Neural cell (in vitro differentiated cells): Measurements from ENCODE around the gene SAMM50. TPM values are rescaled to one million over a fixed set of nuclear protein-coding genes. Genes with fewer than 3 reads are reported as not detected.
A peak's percentile ranks its signal among the peaks of the same experiment; 100 is the strongest.

ENCODE experiments used
- H2AFZ ChIP-seq: fragments of 200-600, 300-800 bp; sonication (generic), shearing (Covaris generic); 2 replicates; pipeline ENCODE4 v1.6.0; 2014; ENCODE audit warnings: low read depth, mild to moderate bottlenecking, antibody characterized with exemption, low read length, moderate library complexity
- H3F3A ChIP-seq: fragments of 200-600 bp; shearing (Covaris generic); 2 replicates; pipeline ENCODE4 v1.6.1; 2016; ENCODE audit warnings: mild to moderate bottlenecking, moderate library complexity, mixed read lengths, antibody characterized with exemption, low read length; ENCODE audit not compliant: insufficient read depth, poor library complexity, severe bottlenecking
- H3K27ac ChIP-seq: fragments of 200-600, 300-800 bp; sonication (generic), shearing (Covaris generic); 2 replicates; pipeline ENCODE4 v1.5.1; 2014; ENCODE audit warnings: mild to moderate bottlenecking, low read length, moderate library complexity
- H3K27me3 ChIP-seq: fragments of 300-800, 200-600 bp; sonication (generic), shearing (Covaris generic); 2 replicates; pipeline ENCODE4 v1.6.0; 2014; ENCODE audit warnings: mild to moderate bottlenecking, low read depth, low read length, moderate library complexity; ENCODE audit not compliant: insufficient read depth
- H3K36me3 ChIP-seq: fragments of 300-800, 200-600 bp; sonication (generic), shearing (Covaris generic); 2 replicates; pipeline ENCODE4 v1.5.1; 2014; ENCODE audit warnings: mild to moderate bottlenecking, antibody characterized with exemption, low read length, moderate library complexity; ENCODE audit not compliant: insufficient read depth
- H3K4me2 ChIP-seq: fragments of 300-800, 200-600 bp; sonication (generic), shearing (Covaris generic); 2 replicates; pipeline ENCODE4 v1.6.0; 2014; ENCODE audit warnings: mild to moderate bottlenecking, low read length
- H3K4me3 ChIP-seq: fragments of 300-800, 200-600 bp; sonication (generic), shearing (Covaris generic); 2 replicates; pipeline ENCODE4 v1.5.1; 2014; ENCODE audit warnings: mild to moderate bottlenecking, low read length, moderate library complexity
- H3K79me2 ChIP-seq: fragments of 200-600 bp; shearing (Covaris generic); replicated peaks from 2 replicates; pipeline ENCODE4 v1.6.0; 2014; ENCODE audit warnings: mild to moderate bottlenecking, low read length, moderate library complexity; ENCODE audit not compliant: insufficient read depth
- H3K9ac ChIP-seq: fragments of 300-800, 200-600 bp; sonication (generic), shearing (Covaris generic); 2 replicates; pipeline ENCODE4 v1.6.1; 2016; ENCODE audit warnings: mild to moderate bottlenecking, low read length, mixed read lengths
- H3K9me2 ChIP-seq: fragments of 200-600 bp; shearing (Covaris generic); 2 replicates; pipeline ENCODE4 v1.6.1; 2016; ENCODE audit warnings: mild to moderate bottlenecking, low read length, mixed read lengths; ENCODE audit not compliant: insufficient read depth
- H3K9me3 ChIP-seq: fragments of 200-600, 300-800 bp; sonication (generic), shearing (Covaris generic); 2 replicates; pipeline ENCODE4 v1.6.1; 2016; ENCODE audit warnings: mild to moderate bottlenecking, mixed run types, low read length, moderate library complexity, mixed read lengths
- H4K20me1 ChIP-seq: fragments of 200-600 bp; shearing (Covaris generic); 2 replicates; pipeline ENCODE4 v1.6.1; 2016; ENCODE audit warnings: mild to moderate bottlenecking, mixed run types; ENCODE audit not compliant: insufficient read depth
- EP300 ChIP-seq: fragments of 450-650 bp; conservative IDR thresholded peaks from 2 replicates; pipeline ENCODE4 v1.6.1; 2014; ENCODE audit warnings: antibody characterized with exemption, mild to moderate bottlenecking, moderate library complexity; ENCODE audit not compliant: poor library complexity, severe bottlenecking
- EZH2 ChIP-seq: fragments of 200-600, 300-800 bp; shearing (Covaris generic), sonication (generic); IDR thresholded peaks from 2 replicates; pipeline ENCODE4 v1.6.1; 2014; ENCODE audit warnings: antibody characterized with exemption, low read length, borderline replicate concordance, mild to moderate bottlenecking; ENCODE audit not compliant: insufficient read depth, poor library complexity, severe bottlenecking
- MXI1 ChIP-seq: fragments of 450-650 bp; conservative IDR thresholded peaks from 2 replicates; pipeline ENCODE4 v1.6.1; 2014; ENCODE audit warnings: antibody characterized with exemption, mild to moderate bottlenecking; ENCODE audit not compliant: poor library complexity, severe bottlenecking
- POLR2AphosphoS5 ChIP-seq: IDR thresholded peaks from 2 replicates; pipeline ENCODE4 v1.6.1; 2012
- RAD21 ChIP-seq: fragments of 450-650 bp; conservative IDR thresholded peaks from 2 replicates; pipeline ENCODE4 v1.6.1; 2014; ENCODE audit warnings: antibody characterized with exemption, mild to moderate bottlenecking, moderate library complexity
- REST ChIP-seq: IDR thresholded peaks from 2 replicates; pipeline ENCODE4 v1.6.1; 2012; ENCODE audit warnings: borderline replicate concordance
- SMC3 ChIP-seq: fragments of 450-650 bp; conservative IDR thresholded peaks from 2 replicates; pipeline ENCODE4 v1.6.1; 2014; ENCODE audit warnings: antibody characterized with exemption, mild to moderate bottlenecking, moderate library complexity; ENCODE audit not compliant: poor library complexity
- TAF1 ChIP-seq: IDR thresholded peaks from 2 replicates; pipeline ENCODE4 v1.6.1; 2012; ENCODE audit warnings: low read depth
- polyA plus RNA-seq: library from polyadenylated mRNA; depleted of rRNA; stranded (reverse); fragments of >200 nt; gene quantifications from 2 replicates; pipeline ENCODE4 v1.2.3, GENCODE V29; 2014
- TF ChIP-seq, protein P1 (sequence below): fragments of 450-650 bp; IDR thresholded peaks from 2 replicates; pipeline ENCODE4 v1.5.1; 2014; ENCODE audit warnings: antibody characterized with exemption, mild to moderate bottlenecking, moderate library complexity; ENCODE audit not compliant: poor library complexity, severe bottlenecking

The SAMM50 gene
- polyA plus RNA-seq, 1 donor from 2014 or later = 38.1 TPM

- Histone ChIP-seq H3K79me2 (no peaks in the 10 kb centered on the region), H3K27ac (peak overlapping the region; percentile 69), H3K4me2 (no peak overlapping the region), H2AFZ (no peak overlapping the region), H3K27me3 (peaks cover 3% of the 10 kb centered on the region), H3K9me2 (no peaks in the 10 kb centered on the region), H3F3A (no peaks in the 10 kb centered on the region), H3K9ac (no peak overlapping the region), H3K36me3 (no peaks in the 10 kb centered on the region), H3K4me3 (no peak overlapping the region), H3K9me3 (no peaks in the 10 kb centered on the region), H4K20me1 (no peaks in the 10 kb centered on the region)
- no peak for TF ChIP-seq SMC3
- TF ChIP-seq EP300 = no peak
- TF ChIP-seq MXI1 = no peak
- no peak for TF ChIP-seq EZH2
Measured at GRCh38 chr22:44030051-44030701, 74.9 kb downstream of the SAMM50 start.

GRCh38 chr22:44030702-44031082 lies 75.5 kb downstream of the SAMM50 start:
- peak overlapping the region; percentile 69 for H3K27ac ChIP-seq

More at GRCh38 chr22:44030702-44031082, 75.5 kb downstream of the SAMM50 start:
- H3K36me3 ChIP-seq = no peaks in the 10 kb centered on the region
- H3K9ac ChIP-seq = no peak overlapping the region
- no peaks in the 10 kb centered on the region for H3F3A ChIP-seq
- no peaks in the 10 kb centered on the region for H4K20me1 ChIP-seq
- TF ChIP-seq TAF1 = no peak
- no peak for TF ChIP-seq EP300
- no peak for TF ChIP-seq REST
- no peak for TF ChIP-seq EZH2
- no peak for TF ChIP-seq POLR2AphosphoS5
- no peak for TF ChIP-seq RAD21
- TF ChIP-seq MXI1 = no peak
- TF ChIP-seq, protein P1, sequence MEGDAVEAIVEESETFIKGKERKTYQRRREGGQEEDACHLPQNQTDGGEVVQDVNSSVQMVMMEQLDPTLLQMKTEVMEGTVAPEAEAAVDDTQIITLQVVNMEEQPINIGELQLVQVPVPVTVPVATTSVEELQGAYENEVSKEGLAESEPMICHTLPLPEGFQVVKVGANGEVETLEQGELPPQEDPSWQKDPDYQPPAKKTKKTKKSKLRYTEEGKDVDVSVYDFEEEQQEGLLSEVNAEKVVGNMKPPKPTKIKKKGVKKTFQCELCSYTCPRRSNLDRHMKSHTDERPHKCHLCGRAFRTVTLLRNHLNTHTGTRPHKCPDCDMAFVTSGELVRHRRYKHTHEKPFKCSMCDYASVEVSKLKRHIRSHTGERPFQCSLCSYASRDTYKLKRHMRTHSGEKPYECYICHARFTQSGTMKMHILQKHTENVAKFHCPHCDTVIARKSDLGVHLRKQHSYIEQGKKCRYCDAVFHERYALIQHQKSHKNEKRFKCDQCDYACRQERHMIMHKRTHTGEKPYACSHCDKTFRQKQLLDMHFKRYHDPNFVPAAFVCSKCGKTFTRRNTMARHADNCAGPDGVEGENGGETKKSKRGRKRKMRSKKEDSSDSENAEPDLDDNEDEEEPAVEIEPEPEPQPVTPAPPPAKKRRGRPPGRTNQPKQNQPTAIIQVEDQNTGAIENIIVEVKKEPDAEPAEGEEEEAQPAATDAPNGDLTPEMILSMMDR = no peak
- no peak for TF ChIP-seq SMC3
- no peaks in the 10 kb centered on the region for H3K9me3 ChIP-seq
- H2AFZ ChIP-seq = no peak overlapping the region
- H3K4me2 ChIP-seq = no peak overlapping the region
- no peaks in the 10 kb centered on the region for H3K27me3 ChIP-seq
- H3K9me2 ChIP-seq = no peaks in the 10 kb centered on the region
- H3K79me2 ChIP-seq = no peaks in the 10 kb centered on the region
- no peak overlapping the region for H3K4me3 ChIP-seq
